KG1 (cell line): ENCODE data around the gene MSI2.

Experiments used
- DNase-seq: peaks from one replicate; lab custom pipeline; 2025; lab: John Stamatoyannopoulos, UW

MSI2 gene

DNA sequence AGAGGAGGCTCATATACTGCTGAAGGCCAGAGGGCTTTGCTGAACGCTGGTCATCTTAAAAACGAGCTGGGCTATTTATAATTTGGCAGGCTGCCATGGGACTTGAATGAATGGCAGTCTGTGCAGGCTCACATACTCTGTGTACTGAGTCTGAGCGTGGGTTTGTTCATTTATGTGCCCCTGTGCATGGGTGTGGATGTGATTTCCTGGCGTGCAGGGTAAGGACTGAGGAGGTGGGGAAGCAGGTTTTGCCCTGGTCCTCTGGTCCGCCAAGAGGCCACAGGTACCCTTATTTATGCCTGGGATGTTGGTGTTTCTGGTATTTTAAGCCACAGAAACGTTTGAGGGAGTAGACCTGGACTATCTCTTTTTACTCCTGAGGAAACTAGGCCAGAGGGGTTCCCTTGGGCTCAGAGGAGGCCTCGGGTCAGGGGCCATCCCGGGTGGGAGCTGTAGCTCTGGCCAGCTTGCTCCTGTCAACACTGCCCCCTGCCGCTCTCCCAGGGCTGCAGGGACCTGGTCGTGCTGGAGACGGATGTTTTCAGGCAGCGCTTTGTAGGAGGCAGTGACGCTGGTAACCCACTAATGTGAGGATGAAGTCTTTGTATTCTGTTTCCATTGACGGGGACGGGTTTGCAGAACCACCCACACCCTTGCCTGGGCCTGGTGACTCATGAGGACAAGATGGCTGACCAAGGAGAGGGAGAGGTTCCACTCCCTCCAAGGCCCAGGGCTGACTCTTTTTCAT lies 184.4 kb downstream of the MSI2 start:
- DNase-seq = no peak

GRCh38 chr17:57441270-57441600 lies 184.9 kb downstream of the MSI2 start:
- DNase-seq = no peak

DNA sequence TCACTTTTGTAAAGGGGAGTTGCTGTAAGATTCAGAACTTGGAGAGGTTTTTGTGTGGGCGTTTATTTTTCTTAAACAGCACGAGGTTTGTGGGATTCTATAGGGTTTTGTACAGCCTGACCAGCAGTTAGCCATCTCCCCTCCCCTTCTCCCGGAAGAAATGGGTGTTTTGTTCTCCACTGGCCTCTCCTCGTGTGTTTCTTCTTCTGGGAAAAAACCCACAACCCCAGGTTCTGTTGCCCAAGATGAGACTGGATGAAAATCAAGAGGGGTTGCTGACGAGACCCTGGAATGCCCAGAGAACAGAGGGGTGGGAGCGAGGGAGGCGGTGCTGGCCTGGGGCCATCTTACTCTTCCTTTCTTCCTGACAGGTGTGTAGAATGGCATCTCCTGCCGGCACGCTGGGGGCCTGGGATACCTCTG lies 186.1 kb downstream of the MSI2 start:
- DNase-seq = no peak

- peak; percentile 56 for DNase-seq
These were observed 186.7 kb downstream of the MSI2 start for GRCh38 chr17:57442914-57443571.

DNA sequence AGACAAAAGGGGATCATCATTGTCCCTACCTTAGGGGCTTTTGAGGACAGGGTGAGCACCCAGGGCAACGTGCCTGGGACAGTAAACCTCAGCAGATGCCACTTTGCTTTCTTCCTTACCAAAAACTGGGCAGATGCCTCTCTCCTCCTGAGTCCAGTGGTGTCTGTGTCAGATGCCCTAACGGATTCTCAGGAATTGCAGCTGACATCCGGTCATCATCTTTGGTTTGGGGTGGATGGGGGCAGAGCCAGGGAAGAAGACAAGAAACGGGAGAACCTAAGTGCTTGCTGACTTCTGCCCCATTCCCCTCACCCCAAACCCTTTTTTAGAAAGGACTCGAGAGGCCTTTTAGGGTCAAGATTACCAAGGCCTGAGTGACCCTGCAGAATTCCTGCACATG lies 187.5 kb downstream of the MSI2 start:
- no peak for DNase-seq

DNA sequence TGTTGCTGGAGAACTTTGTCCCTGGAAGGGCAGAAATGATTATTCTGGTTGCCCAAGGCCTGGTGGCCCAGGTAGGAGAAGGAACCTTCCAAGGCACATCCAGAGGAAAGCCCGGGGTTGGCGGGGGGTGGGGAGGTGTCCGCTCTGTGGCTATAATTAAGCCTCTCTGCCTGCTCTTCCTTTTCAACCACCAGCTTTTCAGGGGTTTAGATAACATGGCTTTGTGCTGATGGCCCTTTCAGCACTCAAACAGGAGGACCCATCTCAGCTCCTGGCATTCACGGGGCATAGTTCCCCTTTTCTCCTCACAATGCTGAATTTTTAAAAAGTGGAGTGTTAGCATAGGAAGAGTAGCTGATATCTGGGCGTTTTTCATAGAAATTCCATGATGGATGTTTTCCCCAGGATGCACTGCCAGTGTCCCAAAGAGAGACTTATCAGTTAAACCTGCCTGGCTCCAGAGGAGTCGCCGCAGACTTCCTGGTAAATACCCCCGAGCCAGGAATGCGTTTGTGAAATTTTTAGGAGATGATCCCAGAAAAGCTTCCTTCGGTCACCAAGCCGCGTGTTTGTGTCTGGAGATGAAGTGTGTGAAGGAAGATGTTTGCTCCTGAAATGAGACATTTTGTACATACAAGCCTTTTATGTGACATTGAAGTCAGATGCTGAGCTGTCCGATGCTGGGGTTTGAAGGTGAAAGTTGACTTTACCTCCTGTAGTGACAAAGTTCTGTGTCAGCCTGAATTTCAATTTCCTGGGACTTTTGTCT lies 188.5 kb downstream of the MSI2 start:
- no peak for DNase-seq

DNA sequence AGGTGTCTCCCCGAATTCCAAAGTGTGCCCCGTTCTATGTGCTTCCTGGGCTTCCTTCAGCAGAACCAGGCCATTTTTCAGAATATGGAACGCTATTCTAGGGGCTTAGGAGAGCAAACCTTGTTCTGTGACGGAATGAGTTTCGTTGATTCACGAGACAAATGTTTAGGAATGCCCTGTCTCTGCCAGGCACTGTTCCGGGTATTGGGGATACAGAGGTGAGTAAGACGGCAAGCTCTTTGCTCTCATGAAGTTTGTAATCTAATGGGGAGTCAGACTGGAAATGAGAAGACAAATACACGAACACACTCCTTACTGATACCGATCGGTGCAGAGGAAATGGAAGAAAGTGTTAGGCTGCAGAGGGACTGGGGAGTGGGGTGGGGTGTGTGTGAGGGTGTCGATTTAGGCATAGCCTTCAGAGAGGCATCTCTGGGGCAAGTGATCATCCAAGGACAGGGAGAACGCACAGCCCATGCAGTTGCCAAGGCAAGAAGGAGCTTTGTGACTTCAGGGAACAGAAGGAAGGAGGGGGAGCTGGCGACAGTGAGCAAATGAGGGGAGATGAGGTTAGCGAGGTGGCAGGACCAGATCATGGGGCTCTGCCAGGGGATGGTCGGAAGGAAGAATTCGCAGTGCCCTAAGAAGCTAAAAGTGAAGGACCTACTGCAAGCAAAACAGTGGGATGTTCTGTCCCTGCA lies 189.6 kb downstream of the MSI2 start:
- DNase-seq = no peak

GRCh38 chr17:57447357-57447989 lies 191.2 kb downstream of the MSI2 start:
- DNase-seq = no peak

DNA sequence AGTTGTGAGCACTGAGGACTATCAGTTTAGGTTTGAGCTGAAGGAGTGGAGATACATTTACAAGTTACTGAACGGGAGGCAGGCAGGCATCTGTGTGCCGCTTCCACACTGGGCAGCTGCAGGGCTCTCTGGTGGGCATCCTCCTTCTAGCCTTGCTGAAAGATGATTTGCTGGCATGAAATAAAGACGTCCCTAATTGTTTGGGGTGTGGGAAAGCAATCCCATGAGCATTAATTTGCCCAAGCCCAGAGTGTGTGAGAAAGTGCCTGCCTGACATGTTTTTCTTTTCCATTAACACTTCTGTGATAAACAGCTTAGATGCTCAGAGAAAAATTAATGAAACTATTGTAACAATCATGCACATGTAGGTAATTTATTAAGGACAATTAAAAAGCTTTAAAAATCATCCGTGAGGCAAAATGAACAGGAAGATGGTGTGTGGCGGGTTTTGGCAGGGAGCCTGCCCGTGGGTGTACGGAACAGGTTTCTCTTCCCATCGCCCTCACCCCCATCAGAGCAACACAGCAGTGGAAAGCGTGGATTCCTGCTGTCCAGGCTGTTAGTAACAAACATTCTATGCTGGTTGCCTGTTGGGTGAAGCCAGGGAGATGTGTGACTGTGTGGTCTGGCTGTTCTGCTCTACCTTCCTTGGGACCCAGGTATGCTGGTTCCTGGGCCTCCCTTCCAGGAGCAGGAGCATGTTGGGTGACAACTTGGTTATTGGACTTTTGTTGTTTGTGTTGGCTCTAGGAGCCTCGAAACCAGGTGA lies 191.9 kb downstream of the MSI2 start:
- DNase-seq = no peak

DNA sequence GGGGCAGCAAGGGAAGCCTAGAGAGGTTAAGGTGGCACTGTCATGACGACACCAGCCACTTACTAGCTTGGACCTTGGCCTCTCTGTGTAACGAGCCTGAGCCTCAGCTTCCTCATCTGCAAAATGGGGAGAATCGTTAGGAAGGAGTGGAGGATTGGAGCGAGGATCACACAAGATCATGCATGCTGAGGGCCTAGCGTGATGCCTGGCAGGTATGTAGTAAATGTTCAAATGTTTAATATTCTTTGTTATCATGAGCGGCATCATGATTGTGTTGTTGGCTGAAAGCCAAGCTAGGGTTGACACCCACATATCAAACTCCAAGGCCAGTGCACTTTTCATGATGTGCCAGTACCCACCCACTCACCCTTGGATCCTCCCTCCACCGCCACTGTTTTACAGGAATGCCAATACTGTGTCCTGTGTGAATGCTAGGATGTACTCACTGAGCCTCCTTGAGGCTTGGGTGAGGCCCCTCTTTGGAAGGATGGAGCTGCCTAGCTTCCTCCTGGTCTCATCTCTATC lies 192.5 kb downstream of the MSI2 start:
- no peak for DNase-seq

DNA sequence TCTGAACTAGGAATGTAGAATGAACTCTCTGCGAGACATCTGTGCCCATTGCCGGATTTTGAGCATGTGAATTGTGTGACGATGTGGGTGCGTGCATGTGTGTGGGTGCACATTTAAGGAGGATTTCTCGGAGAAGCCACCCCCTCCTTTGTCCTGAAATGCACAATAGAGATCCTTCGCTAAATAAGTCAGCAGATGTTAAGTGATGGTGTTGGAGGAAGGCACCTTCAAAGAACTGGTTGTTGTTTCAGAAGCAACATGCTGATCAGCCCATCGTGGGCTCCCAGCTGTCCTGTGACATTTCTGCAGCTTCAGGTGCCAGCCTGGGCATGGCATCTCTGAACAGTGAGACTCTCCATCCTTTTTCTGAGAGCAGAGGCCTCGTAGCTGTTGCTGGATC lies 194.9 kb downstream of the MSI2 start:
- DNase-seq = no peak

- no peak for DNase-seq
These were observed 195.3 kb downstream of the MSI2 start for GRCh38 chr17:57451643-57452042.

DNA sequence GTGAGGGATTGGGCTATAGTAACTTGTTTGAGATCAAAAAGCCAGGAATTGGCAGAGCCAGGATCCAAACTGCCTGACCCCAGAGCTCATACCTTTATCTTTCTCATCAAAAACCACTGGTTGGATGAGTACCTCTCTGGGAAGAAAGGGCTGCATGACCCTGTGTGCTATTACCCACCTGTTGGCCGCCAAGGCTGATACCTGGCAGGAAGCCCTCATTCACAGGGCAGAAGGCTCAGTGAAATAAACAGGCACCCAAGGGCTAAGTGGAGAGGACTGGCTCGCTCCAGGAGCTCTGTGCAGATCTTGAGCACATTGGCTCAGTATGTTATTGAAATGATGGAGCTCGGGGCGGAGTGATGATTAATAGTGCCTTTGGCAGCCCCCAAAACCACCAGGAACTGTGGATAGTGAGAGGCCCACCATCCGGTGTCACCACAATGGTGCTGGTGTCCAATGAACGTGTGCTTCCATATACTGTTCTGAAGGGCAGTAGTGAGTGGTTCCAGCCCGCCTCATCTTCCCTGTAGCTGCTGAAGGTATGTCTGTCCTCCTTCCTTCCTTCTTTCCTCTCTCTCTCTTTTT lies 197.6 kb downstream of the MSI2 start:
- DNase-seq = no peak

DNA sequence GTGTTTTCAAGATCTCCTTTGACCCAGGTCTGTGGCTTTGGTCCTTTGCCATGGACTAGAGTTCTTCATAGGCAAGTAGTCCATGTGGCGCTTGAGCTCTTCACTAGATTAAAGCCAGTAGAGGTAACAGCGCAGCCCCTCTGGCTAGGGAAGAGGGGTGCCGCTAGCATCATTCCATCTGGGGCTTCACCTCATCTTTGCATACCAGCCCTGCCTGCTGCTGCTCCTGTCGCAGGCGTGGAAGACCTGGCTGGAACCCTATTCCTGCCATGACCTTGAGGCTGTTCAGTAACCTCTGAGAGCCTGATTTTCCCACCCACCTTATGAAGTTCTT lies 198.4 kb downstream of the MSI2 start:
- DNase-seq = no peak

DNA sequence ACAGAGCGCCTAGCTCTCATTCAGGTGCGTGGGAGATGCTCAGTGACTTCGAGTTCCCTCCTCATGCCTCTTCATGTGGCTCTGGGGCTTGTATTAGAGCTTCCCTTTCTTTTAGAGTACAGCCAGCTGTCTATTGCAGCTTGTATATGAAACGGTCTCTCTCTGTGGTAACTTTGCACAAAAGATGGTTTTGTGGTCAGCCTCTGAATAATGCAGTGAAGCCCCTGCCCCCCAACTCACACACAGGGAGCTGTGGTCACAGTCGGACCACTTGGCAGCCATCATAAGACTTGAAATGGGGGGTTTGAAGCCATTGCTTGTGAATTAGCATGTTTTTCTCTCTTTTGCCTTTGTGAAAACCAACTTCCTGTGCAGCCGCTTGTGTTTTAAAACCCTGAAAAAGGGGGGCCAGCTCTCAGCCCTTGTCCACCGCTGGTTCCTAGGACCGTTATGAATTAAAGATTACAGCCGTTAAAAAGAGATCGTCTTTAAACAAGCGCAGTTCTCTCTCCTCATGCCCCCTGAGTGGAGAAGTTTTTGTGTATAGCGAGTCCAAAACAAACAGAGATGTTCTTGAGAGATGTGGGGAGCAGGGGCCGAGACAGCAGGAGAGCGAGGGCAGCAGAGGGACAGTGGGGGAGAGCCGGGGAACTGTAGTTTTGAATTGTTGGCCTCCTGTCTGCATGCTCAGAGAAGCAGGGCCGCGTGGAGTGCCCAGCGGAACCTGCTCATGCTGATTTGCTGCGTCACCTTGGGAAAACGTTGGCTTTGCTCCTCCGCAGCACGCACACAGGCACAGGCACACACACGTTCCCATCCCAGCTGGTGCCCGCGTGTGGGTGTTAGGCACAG lies 199.0 kb downstream of the MSI2 start:
- peak; percentile 88 for DNase-seq

DNA sequence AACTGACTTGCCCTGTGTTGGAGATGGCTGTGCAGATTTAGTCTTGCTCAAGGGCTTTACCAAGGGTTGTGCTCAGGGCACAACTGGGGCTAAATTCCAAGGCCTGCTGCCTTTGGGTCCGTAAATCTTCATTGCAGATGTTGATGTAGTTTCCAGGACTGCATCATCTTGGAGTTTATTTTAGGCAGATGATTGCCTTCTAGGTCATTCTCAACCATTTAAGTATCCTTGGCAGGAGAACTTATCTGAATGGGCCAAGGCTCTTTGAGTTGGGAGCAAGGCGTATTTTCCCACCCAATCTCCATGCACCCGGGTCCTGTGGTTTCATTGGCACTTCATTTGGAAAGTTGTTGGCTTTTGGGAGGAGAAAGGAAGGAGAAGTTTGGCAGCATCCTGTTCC lies 200.3 kb downstream of the MSI2 start:
- no peak for DNase-seq

DNA sequence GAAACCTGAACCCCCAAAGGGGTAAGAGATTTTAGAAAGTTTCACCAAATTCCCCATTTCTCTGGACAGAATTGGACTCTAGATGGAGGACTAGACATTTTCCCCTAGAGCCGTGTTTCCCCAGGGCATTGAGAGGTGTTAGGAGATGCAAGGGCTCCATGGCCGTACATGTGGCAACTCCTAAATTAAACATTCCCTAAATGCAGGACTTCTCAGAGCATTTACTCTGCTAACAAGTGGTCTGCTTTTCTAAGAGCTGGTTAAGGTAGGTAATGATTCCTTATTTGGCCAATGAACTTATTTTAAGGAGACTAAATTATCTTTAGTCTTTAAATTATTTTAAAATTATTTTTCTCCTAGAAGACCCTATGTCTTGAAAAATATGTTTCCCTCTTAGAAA lies 200.9 kb downstream of the MSI2 start:
- DNase-seq = no peak

- DNase-seq = no peak
These were observed 202.5 kb downstream of the MSI2 start for GRCh38 chr17:57458718-57459285.

DNA sequence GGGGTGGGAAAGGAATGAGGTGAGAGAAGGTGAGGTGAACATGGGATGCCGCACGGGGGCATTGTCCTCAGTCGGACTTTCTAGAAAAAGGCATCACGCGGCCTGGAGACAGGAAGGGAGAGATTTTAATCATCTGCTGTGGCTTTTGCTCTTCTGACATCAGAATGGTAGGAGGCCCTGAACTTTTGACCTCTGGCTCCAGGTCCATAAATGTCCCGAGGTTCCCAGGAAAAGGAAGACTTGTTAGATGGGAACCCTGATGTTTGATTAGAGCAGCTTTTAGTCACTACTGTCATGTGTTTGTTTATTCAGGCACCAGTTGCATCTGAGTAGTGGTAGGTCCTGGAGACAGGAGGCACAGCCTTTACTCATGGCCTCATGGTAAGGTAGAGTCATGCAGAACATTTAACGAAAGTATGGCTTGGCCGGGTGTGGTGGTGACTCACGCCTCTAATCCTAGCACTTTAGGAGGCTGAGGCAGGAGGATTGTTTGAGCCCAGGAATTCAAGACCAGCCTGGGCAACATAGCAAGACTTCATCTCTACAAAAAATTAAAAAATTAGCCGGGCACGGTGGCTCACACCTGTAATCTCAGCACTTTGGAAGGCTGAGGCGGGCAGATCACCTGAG lies 203.1 kb downstream of the MSI2 start:
- no peak for DNase-seq
